NCI-H526 treated with DMSO at 0.1 percent for 48 hours (cell line): ENCODE data around the gene MRPL41.
"Not testable (repeated sequence)": the region's sequence is repeated elsewhere in the genome, so short reads cannot be mapped to it uniquely, and the experiment has no call there.

Experiments used
- DNase-seq: peaks from one replicate; lab custom pipeline; 2025; lab: John Stamatoyannopoulos, UW

MRPL41 gene

DNA sequence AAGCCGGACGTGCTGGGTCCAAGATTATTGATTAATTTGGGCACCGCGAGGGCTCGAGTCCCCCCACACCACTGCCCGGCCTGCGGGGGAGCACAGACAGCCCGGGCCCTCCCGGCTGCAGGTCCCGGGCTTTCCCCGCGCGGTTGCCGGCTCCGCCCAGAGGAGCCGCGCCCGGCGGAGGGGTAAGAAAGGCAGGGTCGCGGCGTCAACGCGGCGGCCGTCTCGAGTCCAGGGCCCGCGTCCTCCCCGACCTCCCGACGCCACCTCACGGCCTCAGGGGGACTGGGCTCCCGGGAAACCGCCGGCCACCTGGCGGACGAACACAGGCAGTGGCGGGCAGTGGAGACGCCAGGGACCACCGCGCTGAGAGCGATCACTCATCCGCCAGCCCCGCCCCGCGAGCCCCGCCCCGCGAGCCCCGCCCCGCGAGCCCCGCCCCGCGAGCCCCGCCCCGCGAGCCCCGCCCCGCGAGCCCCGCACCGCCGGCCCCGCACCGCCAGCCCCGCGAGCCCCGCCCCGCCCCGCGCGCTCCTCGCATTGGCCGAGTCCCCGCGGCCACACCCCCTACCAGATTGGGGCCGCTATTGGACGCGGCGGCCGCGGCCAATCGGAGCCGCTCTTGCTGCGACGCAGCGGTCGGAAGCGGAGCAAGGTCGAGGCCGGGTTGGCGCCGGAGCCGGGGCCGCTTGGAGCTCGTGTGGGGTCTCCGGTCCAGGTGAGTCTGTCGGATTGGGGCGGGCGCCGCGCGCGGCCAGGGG, at the start of gene MRPL41:
Gene MRPL41 (plus strand): TSS at position 616 of the 758 bp plus-strand sequence. CDS start 203 bp downstream, outside the sequence.
- peak; percentile 28 for DNase-seq

DNA sequence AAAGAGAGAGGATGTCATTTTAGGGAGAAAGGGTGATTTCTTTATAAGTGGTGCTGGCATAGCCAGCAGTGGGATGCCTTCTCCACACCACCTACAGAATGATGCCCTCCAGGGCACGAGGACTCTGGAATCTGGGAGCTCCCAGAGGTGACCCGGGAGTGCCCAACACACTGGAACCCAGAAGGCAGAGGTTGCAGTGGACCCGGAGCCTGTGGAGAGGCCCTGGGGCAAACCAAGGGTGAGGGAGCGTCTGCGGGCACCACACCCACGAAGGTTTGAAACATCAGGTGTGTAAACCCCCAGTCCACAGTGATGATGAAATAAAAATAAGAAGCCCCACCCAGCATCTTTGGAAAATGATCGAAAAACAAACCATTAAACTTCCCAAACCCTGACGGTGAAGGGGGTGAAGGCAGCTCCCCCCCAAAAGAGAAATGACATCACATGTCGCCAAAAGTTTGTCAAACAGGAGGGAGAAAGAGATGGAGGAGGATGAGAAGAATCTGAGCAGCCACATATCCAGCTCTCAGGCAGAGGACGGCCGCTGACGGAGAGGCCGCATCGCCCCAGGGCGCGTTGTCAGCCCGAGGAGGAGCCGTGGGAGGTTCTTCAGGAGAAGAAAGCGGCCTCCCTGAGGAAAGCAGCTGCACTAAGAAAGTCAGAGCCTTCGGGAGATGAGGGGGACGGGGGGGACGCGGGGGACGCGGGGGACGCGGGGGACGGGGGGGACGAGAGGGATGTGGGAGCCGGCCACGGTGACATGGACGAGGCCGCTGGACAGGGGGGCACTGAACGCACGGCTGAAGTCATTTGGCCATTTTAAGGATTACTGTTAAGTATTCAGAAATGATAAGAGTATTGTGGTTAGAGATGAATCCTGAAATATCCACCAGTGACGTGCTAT, 49.4 kb upstream of the MRPL41 start:
- DNase-seq: no peak

DNA sequence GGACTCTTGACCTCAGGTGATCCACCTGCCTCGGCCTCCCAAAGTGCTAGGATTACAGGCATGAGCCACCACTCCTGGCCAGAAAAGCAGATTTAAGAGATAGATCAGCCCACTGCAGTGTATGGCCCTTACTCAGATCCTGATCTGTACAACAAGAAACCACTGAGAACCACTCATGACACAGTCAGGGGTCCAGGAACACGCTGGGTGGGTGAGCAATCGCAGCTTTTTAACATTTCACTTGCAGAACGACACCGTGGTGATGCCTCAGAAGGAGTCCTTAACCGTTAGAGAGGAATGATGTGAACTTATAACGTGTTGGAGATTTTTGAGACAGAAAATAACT, 47.3 kb upstream of the MRPL41 start:
- DNase-seq: no peak

DNA sequence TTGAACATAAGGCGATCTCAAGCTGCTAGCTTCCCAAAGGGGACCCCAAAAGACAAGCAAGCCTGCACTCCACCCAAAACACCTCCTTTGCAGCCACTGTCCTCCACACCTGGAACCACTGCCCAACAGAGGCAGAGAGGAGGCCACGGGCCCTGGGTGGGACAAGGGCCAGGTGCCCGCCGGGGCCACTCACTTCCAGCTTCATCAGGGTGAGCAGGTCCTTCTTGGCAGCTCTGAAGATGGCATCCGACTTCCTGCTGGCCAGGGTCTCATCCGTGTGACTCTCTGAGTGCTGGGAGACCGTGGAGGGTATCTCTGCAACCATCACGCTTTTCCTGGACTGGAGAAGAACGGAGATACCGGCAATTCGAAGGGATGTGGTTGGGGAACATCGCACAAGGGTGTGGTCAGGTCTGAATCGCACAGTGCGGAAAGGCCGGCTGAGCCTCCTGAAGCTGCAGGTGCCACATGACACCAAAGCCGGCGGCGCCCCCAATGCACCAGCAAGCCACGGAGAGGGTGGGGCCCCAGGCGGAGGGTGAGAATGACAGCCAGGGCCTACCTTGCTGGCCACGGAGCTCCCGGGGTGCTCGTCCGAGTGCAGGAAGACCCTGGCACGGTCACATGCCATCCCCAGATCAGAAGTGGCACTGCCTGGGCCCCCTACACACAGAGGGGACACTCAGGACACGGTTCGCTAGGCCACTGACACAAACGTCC, 46.1 kb upstream of the MRPL41 start:
- DNase-seq: no peak

DNA sequence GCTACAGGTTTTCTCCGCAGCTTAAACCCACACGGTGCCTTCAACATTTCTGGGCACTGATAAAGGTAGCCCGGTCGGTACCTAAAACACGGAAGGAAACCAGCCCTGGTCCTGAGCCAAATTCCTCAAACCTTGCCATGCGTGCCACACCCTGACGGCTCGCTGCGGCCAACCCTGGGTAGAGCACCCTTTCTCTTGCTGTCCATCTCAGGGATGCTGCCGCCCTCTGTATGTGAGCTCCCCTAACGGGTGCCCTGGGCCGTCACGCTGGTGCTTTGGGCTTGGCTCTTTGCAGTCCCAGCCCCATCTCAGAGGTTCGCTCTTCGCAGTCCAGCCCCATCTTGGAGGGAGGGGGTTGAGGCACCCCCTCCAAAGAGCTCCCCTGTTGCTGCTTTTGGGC, 45.4 kb upstream of the MRPL41 start:
- DNase-seq: no peak

DNA sequence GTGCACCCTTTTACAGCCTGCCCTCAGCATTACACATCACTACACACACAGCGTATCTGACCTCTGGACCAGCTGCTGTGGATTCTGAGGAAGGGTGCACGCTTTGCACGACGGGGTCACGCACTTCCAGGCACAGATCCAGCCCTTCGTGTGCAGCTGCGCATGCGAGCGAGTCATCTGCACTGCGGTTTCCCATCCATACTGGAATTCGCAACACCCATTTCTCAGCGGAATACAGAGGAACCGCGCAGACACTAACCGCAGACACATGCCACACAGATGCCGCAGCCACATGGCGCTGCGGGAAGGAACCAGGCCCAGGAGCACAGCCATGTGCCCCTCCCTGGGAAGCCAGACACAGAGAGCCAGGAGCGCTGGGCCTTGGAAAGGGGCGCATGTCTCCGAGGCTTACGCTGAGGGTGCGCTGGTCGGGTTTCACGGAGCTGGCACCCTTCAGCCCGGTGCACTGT, 44.9 kb upstream of the MRPL41 start:
- no peak for DNase-seq

DNA sequence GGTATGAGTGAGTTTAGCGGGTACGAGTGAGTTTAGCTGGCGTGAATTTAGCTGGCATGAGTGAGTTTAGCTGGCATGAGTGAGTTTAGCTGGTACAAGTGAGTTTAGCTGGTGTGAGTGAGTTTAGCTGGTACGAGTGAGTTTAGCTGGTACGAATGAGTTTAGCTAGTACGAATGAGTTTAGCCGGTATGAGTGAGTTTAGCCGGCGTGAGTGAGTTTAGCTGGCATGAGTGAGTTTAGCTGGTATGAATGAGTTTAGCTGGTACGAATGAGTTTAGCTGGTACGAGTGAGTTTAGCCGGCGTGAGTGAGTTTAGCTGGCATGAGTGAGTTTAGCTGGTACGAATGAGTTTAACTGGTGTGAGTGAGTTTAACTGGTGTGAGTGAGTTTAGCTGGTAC, 42.5 kb upstream of the MRPL41 start:
- no peak for DNase-seq

DNA sequence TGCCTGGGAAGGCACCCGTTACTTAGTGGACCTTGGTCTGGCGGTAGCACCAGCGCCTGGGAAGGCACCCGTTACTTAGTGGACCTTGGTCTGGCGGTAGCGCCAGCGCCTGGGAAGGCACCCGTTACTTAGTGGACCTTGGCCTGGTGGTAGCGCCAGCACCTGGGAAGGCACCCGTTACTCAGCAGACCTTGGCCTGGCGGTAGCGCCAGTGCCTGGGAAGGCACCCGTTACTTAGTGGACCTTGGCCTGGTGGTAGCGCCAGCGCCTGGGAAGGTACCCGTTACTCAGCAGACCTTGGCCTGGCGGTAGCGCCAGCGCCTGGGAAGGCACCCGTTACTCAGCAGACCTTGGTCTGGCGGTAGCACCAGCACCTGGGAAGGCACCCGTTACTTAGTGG, 40.6 kb upstream of the MRPL41 start:
- not testable (repeated sequence) for DNase-seq

DNA sequence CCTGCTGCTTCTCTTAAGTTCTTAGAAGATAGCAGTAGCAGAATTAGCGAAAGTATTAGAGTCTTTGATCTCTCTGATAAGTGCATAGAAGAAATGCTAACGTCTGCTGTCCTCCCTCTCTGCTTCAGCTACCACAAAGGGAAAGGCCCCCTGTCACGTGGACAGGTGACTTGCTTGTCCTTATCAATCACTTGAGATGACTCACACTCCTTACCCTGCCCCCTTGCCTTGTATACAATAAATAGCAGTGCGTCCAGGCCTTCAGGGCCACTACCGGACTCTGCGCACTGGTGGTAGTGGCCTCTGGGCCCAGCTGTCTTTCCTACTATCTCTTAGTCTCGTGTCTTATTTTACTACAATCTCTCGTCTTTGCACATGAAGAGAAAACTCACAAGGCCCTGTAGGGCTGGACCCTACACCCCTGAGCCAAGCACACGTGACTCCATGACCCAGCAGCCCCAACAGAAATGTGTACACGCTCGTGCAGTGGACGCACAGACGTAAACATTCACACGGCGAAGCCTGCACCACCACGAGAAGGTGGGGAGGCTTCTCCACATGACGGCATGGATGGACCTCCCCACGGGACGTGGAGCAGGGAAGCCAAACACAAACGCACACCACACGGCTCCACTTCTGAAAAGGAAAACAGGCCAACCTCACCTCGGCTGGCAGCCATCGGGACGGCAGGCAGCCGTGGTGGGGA, 39.8 kb upstream of the MRPL41 start:
- DNase-seq: no peak

DNA sequence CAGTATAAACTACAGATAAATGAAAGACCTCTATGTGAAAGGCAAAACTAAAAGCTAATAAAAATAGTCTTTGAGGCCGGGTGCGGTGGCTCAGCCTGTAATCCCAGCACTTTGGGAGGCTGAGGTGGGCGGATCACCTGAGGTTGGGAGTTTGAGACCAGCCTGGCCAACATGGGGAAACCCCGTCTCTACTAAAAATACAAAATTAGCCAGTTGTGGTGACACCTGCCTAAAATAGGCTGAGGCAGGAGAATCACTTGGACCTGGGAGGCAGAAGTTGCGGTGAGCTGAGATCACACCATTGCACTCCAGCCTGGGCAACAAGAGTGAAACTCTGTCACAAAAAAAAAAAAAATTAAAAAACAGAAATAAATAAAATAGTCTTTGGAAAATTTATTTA, 38.5 kb upstream of the MRPL41 start:
- DNase-seq: not testable (repeated sequence)

DNA sequence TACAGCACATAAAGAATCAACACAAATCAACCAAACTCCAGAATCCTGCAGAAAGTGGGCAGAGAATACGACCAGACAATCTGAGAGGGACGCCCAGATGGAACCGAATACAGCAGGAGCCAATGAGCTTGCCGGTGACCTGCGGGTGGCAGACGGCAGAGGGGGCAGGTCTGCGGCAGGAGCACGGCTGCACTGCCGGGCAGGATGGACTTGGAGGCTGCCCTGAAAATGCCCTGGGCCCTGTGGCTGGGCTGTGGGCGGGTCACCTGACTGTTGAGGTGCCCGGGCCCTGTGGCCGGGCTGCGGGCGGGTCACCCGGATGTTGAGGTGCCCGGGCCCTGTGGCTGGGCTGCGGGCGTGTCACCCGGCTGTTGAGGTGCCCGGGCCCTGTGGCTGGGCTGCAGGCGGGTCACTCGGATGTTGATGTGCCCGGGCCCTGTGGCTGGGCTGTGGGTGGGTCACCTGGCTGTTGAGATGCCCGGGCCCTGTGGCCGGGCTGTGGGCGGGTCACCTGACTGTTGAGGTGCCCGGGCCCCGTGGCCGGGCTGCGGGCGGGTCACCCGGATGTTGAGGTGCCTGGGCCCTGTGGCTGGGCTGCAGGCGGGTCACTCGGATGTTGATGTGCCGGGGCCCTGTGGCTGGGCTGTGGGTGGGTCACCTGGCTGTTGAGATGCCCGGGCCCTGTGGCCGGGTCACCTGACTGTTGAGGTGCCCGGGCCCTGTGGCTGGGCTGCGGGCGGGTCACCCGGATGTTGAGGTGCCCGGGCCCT, 37.7 kb upstream of the MRPL41 start:
- not testable (repeated sequence) for DNase-seq

DNA sequence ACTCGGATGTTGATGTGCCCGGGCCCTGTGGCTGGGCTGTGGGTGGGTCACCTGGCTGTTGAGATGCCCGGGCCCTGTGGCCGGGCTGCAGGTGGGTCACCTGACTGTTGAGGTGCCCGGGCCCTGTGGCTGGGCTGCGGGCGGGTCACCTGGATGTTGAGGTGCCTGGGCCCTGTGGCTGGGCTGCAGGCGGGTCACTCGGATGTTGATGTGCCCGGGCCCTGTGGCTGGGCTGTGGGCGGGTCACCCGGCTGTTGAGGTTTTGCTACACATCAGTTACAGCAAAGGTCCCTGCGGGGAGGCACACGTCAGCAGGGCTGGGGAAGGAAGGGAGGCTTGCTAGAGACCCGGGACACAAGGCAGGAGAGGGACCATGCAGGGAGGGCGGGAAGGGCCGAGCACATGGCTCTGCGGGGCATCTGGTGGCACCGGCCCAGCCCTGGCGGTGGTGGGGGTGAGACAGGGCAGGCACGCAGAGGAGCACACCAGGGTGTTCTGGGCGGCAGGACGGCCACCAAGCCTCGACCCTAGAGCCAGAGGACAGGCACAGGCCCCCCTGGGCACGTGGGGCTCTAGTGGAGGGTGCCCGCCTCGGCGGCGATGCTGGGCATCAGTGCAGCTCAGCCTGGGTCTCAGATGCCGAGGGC, 36.9 kb upstream of the MRPL41 start:
- no peak for DNase-seq

DNA sequence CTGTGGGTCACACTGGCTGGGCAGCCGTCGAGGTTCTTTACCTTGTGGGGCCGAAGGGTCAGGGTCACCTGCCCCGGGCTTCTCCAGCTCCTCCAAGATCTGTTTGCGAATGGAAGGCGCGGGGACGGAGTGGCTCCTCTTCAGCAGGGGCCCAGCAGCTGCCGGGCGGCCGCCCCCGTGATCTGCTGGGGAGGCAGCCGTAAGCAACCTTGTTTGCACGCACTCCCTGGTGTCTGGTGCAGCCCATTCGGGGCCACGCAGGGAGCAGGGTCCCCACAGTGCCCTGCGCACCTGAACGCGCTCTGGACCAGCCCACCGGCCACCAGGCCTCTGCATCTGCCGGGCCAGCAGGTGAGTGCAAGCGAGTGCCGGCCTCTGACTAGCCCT, 36.3 kb upstream of the MRPL41 start:
- no peak for DNase-seq

DNA sequence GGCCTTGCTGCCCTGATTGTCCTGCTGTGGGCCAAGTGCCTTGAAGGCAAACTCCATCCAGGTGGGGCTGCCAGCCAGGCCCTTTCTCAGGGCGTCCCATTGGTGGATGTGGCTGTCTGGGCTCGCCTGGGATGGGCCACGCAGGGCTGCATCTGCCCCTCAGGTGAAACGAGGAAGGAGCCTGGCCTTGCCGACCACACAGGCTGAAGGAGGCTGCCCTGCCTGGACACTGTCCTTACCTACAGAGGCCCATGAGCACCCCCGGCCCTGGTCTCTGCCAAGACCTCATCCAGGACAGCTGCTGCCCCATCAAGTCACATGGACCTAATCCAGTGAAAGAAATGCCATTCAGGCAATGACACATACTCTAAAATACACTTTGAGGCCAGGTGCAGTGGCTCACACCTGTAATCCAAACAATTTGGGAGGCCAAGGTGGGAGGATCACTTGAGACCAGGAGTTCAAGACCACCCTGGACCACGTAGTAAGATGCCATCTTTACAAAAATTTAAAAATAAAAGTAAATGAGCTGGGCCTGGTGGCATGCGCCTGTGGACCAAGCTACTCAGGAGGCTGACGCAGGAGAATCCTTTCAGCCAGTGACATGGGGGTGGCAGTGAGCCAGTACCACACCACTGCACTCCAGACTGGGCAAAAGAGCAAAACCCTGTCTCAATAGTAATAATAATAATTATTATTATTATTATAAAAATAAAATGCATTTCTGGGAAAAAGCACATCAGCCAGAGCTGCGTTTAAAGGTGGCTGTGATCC, 35.3 kb upstream of the MRPL41 start:
- no peak for DNase-seq

DNA sequence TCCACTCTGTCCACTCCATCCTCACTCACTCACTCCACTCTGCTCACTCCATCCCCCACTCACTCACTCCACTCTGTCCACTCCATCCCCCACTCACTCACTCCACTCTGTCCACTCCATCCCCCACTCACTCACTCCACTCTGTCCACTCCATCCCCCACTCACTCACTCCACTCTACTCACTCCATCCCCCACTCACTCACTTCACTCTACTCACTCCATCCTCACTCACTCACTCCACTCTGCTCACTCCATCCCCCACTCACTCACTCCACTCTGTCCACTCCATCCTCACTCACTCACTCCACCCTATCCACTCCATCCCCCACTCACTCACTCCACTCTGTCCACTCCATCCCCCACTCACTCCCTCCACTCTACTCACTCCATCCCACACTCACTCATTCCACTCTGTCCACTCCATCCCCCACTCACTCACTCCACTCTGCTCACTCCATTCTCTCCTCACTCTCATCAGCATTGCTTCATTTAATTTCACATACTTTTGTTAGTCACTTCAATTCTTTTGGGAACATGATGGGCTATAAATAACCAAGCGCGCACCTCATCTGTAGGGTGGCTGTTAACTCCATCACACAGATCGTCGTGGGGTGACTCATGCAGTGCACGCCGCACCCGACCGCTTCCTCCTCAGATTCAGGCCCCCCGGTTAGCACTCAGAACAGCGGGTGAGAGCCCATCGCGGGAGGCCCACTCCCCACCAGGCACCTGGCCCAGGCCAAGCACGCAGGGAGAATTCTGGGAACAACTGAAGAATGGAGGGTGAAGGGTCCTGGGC, 32.8 kb upstream of the MRPL41 start:
- DNase-seq: not testable (repeated sequence)

DNA sequence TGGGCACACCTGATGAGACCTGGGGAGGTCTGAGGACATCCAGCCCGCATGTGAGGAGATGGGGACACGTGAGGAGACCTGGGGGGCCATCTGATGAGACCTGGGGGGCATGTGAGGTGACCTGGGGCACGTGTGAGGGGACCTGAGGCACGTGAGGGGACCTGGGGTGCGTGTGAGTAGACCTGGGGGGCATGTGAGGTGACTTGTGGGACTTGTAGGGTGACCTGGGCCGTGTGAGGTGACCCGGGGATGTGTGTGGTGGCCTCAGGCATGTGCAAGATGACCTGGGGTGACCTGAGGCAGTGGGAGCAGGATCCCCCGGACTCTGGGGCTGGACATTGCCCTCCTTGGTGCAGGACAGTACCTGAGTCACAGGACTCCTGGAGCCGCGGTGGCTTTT, 32.1 kb upstream of the MRPL41 start:
- no peak for DNase-seq

DNA sequence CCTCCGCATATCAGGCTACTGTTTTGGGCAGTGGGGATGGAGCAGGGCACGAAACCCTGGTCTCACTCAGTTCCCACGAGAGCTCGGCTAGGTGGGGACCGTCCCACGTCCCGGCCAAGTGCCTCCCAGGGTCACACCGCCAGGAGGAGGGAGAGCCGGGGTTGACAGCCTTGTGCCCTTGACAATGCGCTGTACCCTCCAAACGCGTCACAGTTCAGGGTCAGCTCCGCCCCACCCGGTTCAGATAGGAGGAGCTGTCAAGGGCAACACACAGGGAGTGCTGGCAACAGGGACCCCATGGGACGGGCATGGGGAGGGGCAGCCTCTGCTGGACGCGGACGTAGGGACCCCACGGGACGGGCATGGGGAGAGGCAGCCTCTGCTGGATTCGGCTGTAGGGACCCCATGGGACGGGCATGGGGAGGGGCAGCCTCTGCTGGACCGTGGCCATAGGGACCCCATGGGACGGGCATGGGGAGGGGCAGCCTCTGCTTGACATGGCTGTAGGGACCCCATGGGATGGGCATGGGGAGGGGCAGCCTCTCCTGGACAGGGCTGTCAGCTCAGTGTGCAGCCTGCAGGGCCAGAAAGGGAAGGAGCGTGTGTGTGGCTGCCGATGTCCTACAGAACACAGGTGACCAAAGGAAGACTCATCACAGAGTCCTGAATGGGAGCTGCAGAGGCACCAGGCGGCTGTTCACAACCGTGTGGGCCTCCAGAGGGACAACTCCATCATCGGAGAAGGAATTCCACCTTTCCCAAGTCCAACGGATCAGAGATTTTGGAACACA, 30.9 kb upstream of the MRPL41 start:
- DNase-seq: no peak

DNA sequence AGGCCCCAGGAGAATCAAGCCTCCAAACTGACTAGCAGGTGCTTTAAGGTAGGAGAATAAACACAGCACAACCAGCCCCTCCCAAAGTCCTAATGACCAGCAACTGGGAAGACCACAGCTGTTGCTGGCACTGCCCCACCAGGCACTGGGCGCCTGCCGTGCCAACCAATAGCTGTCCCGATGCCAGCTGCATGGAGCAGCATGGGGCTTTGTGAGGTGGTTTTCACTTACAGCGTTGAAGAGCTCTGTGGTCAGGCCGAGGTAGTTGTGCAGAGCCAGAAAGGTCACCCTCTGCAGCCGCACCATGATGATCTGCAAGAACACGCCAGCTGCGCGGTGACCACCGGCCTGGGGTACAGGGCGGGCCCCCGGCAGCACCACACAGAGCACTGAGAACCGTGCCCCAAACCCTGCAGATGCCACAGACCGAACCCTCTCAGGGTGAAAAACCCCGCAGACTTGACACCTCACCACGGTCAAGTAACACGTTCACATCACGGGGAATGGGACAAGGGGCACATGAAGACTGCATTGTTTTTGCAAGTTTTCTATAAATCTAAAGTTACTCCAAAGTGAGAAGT, 30.2 kb upstream of the MRPL41 start:
- no peak for DNase-seq
